NB4 (cell line): ENCODE data around the gene RIC1.

Experiments
- CTCF ChIP-seq: IDR thresholded peaks from one replicate; pipeline ENCODE4 v1.5.1; 2012; ENCODE audit warnings: low read depth, low read length
- MAX ChIP-seq: IDR thresholded peaks from 2 replicates; pipeline ENCODE4 v1.6.1; 2011; ENCODE audit warnings: low read depth, low read length
- MYC ChIP-seq: IDR thresholded peaks from 2 replicates; pipeline ENCODE4 v1.6.1; 2011; ENCODE audit warnings: low read depth, low read length
- POLR2A ChIP-seq: IDR thresholded peaks from 2 replicates; pipeline ENCODE4 v1.6.1; 2011; ENCODE audit warnings: mild to moderate bottlenecking; ENCODE audit not compliant: insufficient read length; ENCODE audit errors: extremely low read depth

GRCh38 chr9:5646116-5646515 is 17.2 kb downstream of the RIC1 start:
- TF ChIP-seq CTCF (no peak), MYC (no peak), POLR2A (no peak), MAX (no peak)
